HG03439 (cell line): ENCODE results near the gene HHIPL1.

Experiments
- ATAC-seq: cut with Tn5 transposase; IDR thresholded peaks from one replicate; pipeline ENCODE4 v1.9.1; 2021; ENCODE audit warnings: mild to moderate bottlenecking, moderate library complexity; ENCODE audit not compliant: unreplicated experiment

Gene HHIPL1

DNA sequence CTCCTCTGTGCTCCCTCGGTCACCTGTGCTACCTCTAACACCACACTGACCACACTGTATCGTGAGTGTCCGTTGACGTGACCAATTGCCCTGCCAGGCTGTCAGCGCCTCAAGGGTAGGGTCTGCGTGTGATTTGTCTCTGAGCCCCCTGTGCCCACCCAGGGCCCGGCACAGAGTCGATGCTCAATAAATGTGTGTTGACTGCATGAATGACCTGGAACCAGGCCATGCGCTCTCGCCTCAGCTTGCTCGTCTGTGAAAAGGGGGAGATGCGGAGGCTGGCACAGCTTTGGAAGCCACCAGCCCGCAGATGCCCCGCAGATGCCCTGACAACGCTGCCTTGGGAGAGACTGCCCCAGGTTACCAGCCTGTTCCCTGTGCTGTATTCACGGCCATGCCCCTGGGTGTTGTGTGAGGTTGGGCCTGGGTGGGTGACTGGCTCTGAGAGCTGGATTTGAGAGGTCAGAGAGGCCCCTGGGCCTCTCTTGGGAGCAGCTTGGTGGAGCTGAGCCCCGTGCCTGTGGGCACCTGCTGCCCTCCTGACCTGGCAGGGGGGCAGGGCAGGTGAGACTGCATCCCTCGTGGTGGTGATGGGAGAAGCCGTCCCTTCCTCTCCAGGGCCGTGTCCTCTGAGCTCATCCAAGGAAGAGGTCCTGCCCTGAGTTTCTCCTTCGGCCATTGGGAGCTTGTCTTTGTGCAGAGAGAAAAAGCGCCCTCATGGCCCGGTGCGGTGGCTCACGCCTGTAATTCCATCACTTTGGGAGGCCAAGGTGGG is 82.4 kb downstream of the HHIPL1 start:
- no peak for ATAC-seq

GRCh38 chr14:99728231-99728920 is 83.4 kb downstream of the HHIPL1 start:
- ATAC-seq: no peak

DNA sequence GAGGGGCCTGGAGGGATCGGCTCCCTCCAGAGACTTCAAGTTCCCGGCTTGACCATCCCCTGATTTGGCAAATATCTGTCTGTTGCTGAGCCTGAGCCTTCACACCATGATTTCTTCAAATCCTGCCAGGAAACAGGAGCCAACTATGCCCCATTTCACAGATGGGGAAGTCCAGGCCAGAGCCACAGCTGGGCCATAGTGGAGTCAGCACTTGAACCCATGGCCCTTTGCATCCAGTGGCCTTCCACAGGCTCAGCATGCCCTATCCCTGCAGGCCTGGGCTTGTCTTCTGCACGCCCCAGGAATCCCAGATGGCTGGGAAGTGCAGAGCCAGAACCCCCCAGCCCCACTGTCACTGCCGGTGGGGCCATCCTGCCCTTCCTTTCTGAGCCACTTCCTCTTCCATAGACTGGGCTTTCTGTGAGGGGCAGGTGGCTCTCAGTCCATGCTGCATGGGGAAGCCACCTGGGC is 84.1 kb downstream of the HHIPL1 start:
- no peak for ATAC-seq
